22Rv1 (cell line): ENCODE data around the gene ADCY10.
"Not testable (repeated sequence)": the region's sequence is repeated elsewhere in the genome, so short reads cannot be mapped to it uniquely, and the experiment has no call there.

Experiments used
- H3K27ac ChIP-seq: fragments of 450-650 bp; 2 replicates; pipeline ENCODE4 v1.5.1; 2017
- ZFX ChIP-seq: fragments of 450-650 bp; IDR thresholded peaks from 2 replicates; pipeline ENCODE4 v1.6.1; 2017; ENCODE audit warnings: antibody characterized with exemption, borderline replicate concordance
- TF ChIP-seq, protein P1 (sequence below): fragments of 450-650 bp; IDR thresholded peaks from 2 replicates; pipeline ENCODE4 v1.5.1; 2017; ENCODE audit warnings: mild to moderate bottlenecking

The ADCY10 gene

DNA sequence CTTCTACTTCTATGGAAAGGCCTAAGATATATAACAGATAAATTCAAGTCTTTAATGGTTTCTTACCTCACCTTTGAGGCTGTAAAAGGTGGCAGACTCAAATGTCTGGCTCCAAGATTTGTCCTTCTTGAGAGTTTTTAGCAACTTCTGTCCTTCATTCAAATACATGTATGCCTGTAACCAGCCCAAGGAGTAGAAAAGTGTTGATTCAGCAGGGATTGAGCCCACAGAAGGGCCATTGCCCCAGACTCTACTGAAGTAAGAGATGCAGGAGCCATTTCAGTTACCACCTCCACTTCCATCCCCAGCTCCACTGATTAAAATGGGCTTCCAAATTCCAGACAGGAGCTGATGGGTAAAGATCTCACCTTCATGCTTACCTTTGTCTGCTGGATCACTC, 80.0 kb downstream of the ADCY10 start:
- H3K27ac ChIP-seq = no peak overlapping the region
- TF ChIP-seq ZFX = no peak
- TF ChIP-seq, protein P1, sequence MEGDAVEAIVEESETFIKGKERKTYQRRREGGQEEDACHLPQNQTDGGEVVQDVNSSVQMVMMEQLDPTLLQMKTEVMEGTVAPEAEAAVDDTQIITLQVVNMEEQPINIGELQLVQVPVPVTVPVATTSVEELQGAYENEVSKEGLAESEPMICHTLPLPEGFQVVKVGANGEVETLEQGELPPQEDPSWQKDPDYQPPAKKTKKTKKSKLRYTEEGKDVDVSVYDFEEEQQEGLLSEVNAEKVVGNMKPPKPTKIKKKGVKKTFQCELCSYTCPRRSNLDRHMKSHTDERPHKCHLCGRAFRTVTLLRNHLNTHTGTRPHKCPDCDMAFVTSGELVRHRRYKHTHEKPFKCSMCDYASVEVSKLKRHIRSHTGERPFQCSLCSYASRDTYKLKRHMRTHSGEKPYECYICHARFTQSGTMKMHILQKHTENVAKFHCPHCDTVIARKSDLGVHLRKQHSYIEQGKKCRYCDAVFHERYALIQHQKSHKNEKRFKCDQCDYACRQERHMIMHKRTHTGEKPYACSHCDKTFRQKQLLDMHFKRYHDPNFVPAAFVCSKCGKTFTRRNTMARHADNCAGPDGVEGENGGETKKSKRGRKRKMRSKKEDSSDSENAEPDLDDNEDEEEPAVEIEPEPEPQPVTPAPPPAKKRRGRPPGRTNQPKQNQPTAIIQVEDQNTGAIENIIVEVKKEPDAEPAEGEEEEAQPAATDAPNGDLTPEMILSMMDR = no peak

DNA sequence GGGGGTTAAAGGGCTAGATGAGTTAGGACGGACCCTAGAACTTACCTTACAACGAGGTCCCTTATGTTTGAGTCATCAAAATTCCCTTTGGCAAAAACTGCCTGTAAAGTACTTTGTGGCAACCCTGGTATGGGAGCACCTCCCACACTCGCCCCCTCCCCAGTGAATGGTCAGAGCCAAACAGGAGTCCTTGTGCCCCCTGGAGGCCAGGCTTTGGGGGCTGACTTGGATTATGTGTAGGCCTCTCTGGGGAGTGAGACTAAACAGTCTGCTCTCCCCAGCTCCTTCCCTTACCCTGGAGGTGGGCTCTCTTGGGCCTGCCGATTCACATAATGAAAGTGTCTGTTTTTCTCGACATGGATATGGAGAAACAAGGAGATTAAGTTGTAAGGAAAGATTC, 81.2 kb downstream of the ADCY10 start:
- no peak overlapping the region for H3K27ac ChIP-seq
- TF ChIP-seq ZFX = no peak
- TF ChIP-seq, protein P1 = no peak

DNA sequence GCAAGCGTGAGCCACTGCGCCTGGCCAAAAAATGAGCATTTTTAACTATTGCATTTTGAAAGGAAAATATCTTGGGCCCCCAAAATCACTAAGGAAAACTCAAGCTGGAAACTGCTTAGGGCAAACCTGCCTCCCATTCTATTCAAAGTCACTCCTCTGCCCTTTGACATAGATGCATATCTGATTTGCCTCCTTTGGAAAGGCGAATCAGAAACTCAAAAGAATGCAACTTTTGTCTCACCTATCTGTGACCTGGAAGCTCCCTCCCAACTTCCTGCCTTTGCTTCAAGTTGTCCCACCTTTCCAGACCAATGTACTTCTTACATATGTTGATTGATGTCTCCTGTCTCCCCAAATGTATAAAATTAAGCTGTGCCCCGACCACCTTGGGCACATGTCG, 83.3 kb downstream of the ADCY10 start:
- H3K27ac ChIP-seq = not testable (repeated sequence)

GRCh38 chr1:167829868-167830267, 84.1 kb downstream of the ADCY10 start:
- TF ChIP-seq, protein P1 = no peak
- no peak for TF ChIP-seq ZFX
- no peak overlapping the region for H3K27ac ChIP-seq

GRCh38 chr1:167826127-167826526, 87.8 kb downstream of the ADCY10 start:
- H3K27ac ChIP-seq = no peak overlapping the region
- no peak for TF ChIP-seq ZFX
- TF ChIP-seq, protein P1 = no peak

GRCh38 chr1:167825419-167826079, 88.4 kb downstream of the ADCY10 start:
- TF ChIP-seq ZFX = no peak
- TF ChIP-seq, protein P1 = no peak
- no peak overlapping the region for H3K27ac ChIP-seq

DNA sequence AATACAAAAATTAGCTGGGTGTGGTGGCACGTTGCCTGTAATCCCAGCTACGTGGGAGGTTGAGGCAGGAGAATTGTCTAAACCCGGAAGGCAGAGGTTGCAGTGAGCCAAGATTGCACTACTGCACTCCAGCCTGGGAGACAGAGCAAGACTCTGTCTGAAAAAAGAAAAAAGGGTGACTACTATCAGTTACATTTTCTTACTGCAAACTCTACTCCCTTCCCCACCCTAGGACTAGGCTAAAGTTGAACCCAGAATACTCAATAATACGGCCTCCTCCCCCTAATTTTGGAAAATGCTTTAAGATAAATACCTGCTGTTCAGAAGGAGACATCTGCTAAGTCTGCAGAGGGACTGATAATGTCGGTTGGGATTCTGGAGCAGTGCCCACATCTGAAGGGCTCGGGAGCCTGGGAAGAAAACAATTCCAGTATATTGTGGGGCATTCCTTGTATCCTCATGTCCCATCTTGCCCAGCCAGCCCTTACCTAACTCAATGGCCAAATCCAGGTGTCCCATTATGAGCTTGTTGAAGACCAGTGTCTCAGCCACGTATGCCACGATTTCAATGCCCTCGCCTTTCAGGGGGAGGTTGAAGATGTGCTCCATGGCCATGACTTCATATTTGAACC, 89.7 kb downstream of the ADCY10 start:
- no peak overlapping the region for H3K27ac ChIP-seq

More for the DNA sequence above, 89.7 kb downstream of the ADCY10 start:
- no peak for TF ChIP-seq ZFX
- TF ChIP-seq, protein P1 = no peak
